Body of pancreas (tissue), 4 donors: Measurements from ENCODE around the gene ATP1A3. TPM values are rescaled to one million over a fixed set of nuclear protein-coding genes. Genes with fewer than 3 reads are reported as not detected.
"Not testable (repeated sequence)": the region's sequence is repeated elsewhere in the genome, so short reads cannot be mapped to it uniquely, and the experiment has no call there.

Experiments used
- ATAC-seq: fragments of 150-250 bp; one replicate; pipeline ENCODE4 v1.9.1; 2016
- DNase-seq, 4 donors: peaks; one replicate each; pipeline ENCODE4 v3.0.0-alpha.2; 2019
- H3K27ac ChIP-seq, 4 donors: fragments of 200-600 bp; sonication (generic); 1 replicate in 3 of 4; 2 replicates in 1 of 4; pipeline versions ENCODE4 v1.5.1 to v1.6.1; 2016 to 2019; ENCODE audit warnings: mild to moderate bottlenecking in 1 of 4, mixed read lengths in 1 of 4, moderate library complexity in 1 of 4
- H3K27me3 ChIP-seq, 2 donors: fragments of 200-600 bp; sonication (generic); one replicate each; pipeline ENCODE4 v1.6.0; 2016; ENCODE audit warnings: mild to moderate bottlenecking in 1 of 2
- H3K36me3 ChIP-seq, 2 donors: fragments of 200-600 bp; sonication (generic); replicated peaks in 1 of 2; 2 replicates each; pipeline ENCODE4 v1.5.1; 2016; ENCODE audit warnings: low read depth in 2 of 2; ENCODE audit not compliant: insufficient read depth in 1 of 2
- H3K4me1 ChIP-seq: fragments of 200-600 bp; sonication (generic); one replicate; pipeline ENCODE4 v1.6.0; 2016
- H3K4me3 ChIP-seq, 2 donors: fragments of 200-600 bp; sonication (generic); 1 replicate in 1 of 2; 2 replicates in 1 of 2; pipeline ENCODE4 v1.5.1; 2016 to 2019
- H3K9me3 ChIP-seq, 3 donors: fragments of 200-600 bp; sonication (generic); 1 replicate in 2 of 3; 2 replicates in 1 of 3; pipeline ENCODE4 v1.5.1; 2016
- CTCF ChIP-seq, 7 experiments: fragments of 450-650 bp in 4 of 7; fragments of 200-600 bp in 3 of 7; sonication (generic) in 3 of 7; IDR thresholded peaks; one replicate each; pipeline ENCODE4 v1.5.1; 2016 to 2019; ENCODE audit warnings: antibody characterized with exemption in 7 of 7
- POLR2A ChIP-seq, 3 donors: fragments of 450-650 bp; IDR thresholded peaks; one replicate each; pipeline ENCODE4 v1.6.1; 2016; ENCODE audit warnings: antibody characterized with exemption in 3 of 3, mild to moderate bottlenecking in 2 of 3
- WGBS, 2 donors: methylation state at CpG; one replicate each; pipeline ENCODE4 v1.1.5; 2017; 5-methylcytosine and 5-hydroxymethylcytosine counted together
- intact Hi-C: fragments of 100-400 bp; cut with DNase I; formaldehyde crosslinking; loops from one replicate; pipeline ENCODE4 v1.15.1; 2023
- total RNA-seq, 2 donors: library from RNA; depleted of rRNA; stranded (reverse); fragments of >200 nt; gene quantifications; one replicate each; pipeline ENCODE4 v1.1.0, GENCODE V29; 2016

Gene ATP1A3
- total RNA-seq, 2 donors from 2014 or later: 0.26 TPM; not detected in 1

- no peaks in the 10 kb centered on the region for H3K36me3 ChIP-seq
- no peak overlapping the region for H3K27ac ChIP-seq
- intact Hi-C loops: no loop called here
- no peaks in the 10 kb centered on the region for H3K27me3 ChIP-seq
- no peak for TF ChIP-seq CTCF (IDR thresholded peaks at IDR 0.05)
- no peak for TF ChIP-seq POLR2A (IDR thresholded peaks at IDR 0.05)
- no peak for DNase-seq
- H3K9me3 ChIP-seq: no peaks in the 10 kb centered on the region
- no peaks in the 10 kb centered on the region for H3K4me1 ChIP-seq
- no peak overlapping the region for H3K4me3 ChIP-seq
- no peak for ATAC-seq
- 63 to 71% methylated on average over 4 to 5 of the region's 5 CpGs for WGBS, 2 donors
These were observed 43.6 kb upstream of the ATP1A3 start for GRCh38 chr19:42037649-42038048.

GRCh38 chr19:42034640-42035391 lies 40.8 kb upstream of the ATP1A3 start:
- H3K4me3 ChIP-seq, H3K4me1 ChIP-seq, H3K9me3 ChIP-seq, H3K27ac ChIP-seq, intact Hi-C loops, H3K36me3 ChIP-seq, H3K27me3 ChIP-seq: not testable (repeated sequence)
- 31 to 35% methylated on average over 17 of the region's 17 CpGs for WGBS, 2 donors
- DNase-seq (peak; percentile 43 to 63 (median 53)), ATAC-seq (peak; percentile 71)
- TF ChIP-seq CTCF (IDR thresholded peaks at IDR 0.05): peak; percentile 56 to 83 (median 66)

GRCh38 chr19:42033413-42033812 lies 39.4 kb upstream of the ATP1A3 start:
- intact Hi-C loops: no loop called here
- no peak for ATAC-seq

GRCh38 chr19:42032431-42032830 lies 38.4 kb upstream of the ATP1A3 start:
- intact Hi-C loops: no loop called here
- no peak for DNase-seq
- H3K36me3 ChIP-seq: no peaks in the 10 kb centered on the region
- H3K27ac ChIP-seq: no peak overlapping the region
- H3K9me3 ChIP-seq: no peaks in the 10 kb centered on the region
- no peaks in the 10 kb centered on the region for H3K27me3 ChIP-seq
- TF ChIP-seq CTCF (IDR thresholded peaks at IDR 0.05) (no peak), POLR2A (IDR thresholded peaks at IDR 0.05) (no peak)
- no peaks in the 10 kb centered on the region for H3K4me1 ChIP-seq
- ATAC-seq: no peak
- WGBS, 2 donors: 44 to 47% methylated on average over 5 of the region's 5 CpGs
- no peak overlapping the region for H3K4me3 ChIP-seq

More at GRCh38 chr19:42033413-42033812, 39.4 kb upstream of the ATP1A3 start:
- no peak for DNase-seq
- no peaks in the 10 kb centered on the region for H3K4me1 ChIP-seq
- WGBS, 2 donors: 53 to 57% methylated on average over 5 of the region's 5 CpGs
- H3K36me3 ChIP-seq: no peaks in the 10 kb centered on the region
- no peak overlapping the region for H3K4me3 ChIP-seq
- H3K27ac ChIP-seq: no peak overlapping the region
- H3K27me3 ChIP-seq: no peaks in the 10 kb centered on the region
- H3K9me3 ChIP-seq: no peaks in the 10 kb centered on the region
- TF ChIP-seq CTCF (IDR thresholded peaks at IDR 0.05): no peak
- no peak for TF ChIP-seq POLR2A (IDR thresholded peaks at IDR 0.05)
